Pancreas (tissue), 10 donors: Measurements from ENCODE around the gene KAZN. TPM values are rescaled to one million over a fixed set of nuclear protein-coding genes. Genes with fewer than 3 reads are reported as not detected.
A peak's percentile ranks its signal among the peaks of the same experiment; 100 is the strongest.

Experiments
- ATAC-seq, 4 donors: fragments of 200-7000 bp; cut with Tn5 transposase; one replicate each; pipeline versions ENCODE4 v1.8.0 to v1.9.1; 2020; ENCODE audit warnings: mild to moderate bottlenecking in 4 of 4, moderate library complexity in 4 of 4
- DNase-seq, 6 donors: peaks; one replicate each; pipeline ENCODE4 v3.0.0-alpha.2; 2020
- FAIRE-seq: peaks from 2 replicates; lab custom pipeline; 2012; peaks lifted over from hg19 to GRCh38; lab: Jason Lieb, UNC
- H3K27ac ChIP-seq, 4 donors: fragments of 200-600 bp; sonication (generic); 1 replicate in 3 of 4; 2 replicates in 1 of 4; pipeline versions ENCODE4 v1.5.0 to v1.8.0; 2020
- H3K27me3 ChIP-seq, 4 donors: fragments of 200-600 bp; one replicate each; pipeline ENCODE4 v1.8.0; 2021
- H3K36me3 ChIP-seq, 3 donors: fragments of 200-600 bp; sonication (generic) in 1 of 3; one replicate each; pipeline versions ENCODE4 v1.5.0 to v1.8.0; 2020 to 2021
- H3K4me1 ChIP-seq, 3 donors: fragments of 200-600 bp; one replicate each; pipeline ENCODE4 v1.8.0; 2021
- H3K4me3 ChIP-seq, 4 donors: fragments of 200-600 bp; sonication (generic) in 2 of 4; one replicate each; pipeline versions ENCODE4 v1.5.0 to v1.8.0; 2020 to 2021
- H3K9me3 ChIP-seq, 4 donors: fragments of 200-600 bp; one replicate each; pipeline ENCODE4 v1.8.0; 2021
- CTCF ChIP-seq, 4 donors: fragments of 200-600 bp; sonication (generic) in 3 of 4; IDR thresholded peaks; one replicate each; pipeline versions ENCODE4 v1.5.0 to v1.8.0; 2021; ENCODE audit warnings: antibody characterized with exemption in 4 of 4
- WGBS, 2 donors: extraction: QIAGEN DNeasy Blood & Tissue Kit; methylation state at CpG; one replicate each; pipeline ENCODE4 v1.1.7; 2013; 5-methylcytosine and 5-hydroxymethylcytosine counted together
- intact Hi-C, 3 donors: fragments of 100-400 bp; cut with DNase I; formaldehyde crosslinking; loops; one replicate each; pipeline versions ENCODE4 v1.11.1 to v1.14.2; 2022
- polyA plus RNA-seq, 2 donors: library from polyadenylated mRNA; stranded (reverse); fragments of 200-250 nt; gene quantifications; one replicate each; pipeline ENCODE4 v1.2.3, GENCODE V29; 2013
- total RNA-seq, 6 donors: library from RNA; stranded (reverse); fragmentation: NEBNext Ultra II Directional in 4 of 6; extraction: Animal tissue kit (Norgen Biotek cat#: 25700) in 4 of 6; gene quantifications; one replicate each; pipeline versions ENCODE4 v1.2.1 to v1.2.4, GENCODE V29; 2021 to 2023
- donor health status: healthy with polysubstance abuse.
- donor health status: DM: no; HTN: no; CAD: no; lungs with moderate emphysema.
- donor health status: DM: no; HTN: no; CAD: no.
- donor health status: control.
- donor health status: control.
- donor health status: Bipolar disorder and iron deficiency.
- donor health status: DM: yes; HTN: yes; CAD: no.
- donor health status: DM: no; HTN: no; CAD: no.
- donor health status: DM: no; HTN: no; CAD: no.
- donor health status: DM: yes; HTN: yes; CAD: no.

The KAZN gene
- total and polyA plus RNA-seq, 8 donors = 2.4 to 6.0 (median 4.1) TPM

GRCh38 chr1:14613926-14614325 lies 15.4 kb downstream of the KAZN start:
- ATAC-seq = peak in 2 of 4 donors; percentile 34 to 38
- no peak for FAIRE-seq
- Histone ChIP-seq H3K4me1 (no peaks in the 10 kb centered on the region), H3K9me3 (no peaks in the 10 kb centered on the region), H3K27ac (peak overlapping the region in 2 of 4 donors; percentile 33 to 44), H3K4me3 (no peak overlapping the region), H3K27me3 (no peaks in the 10 kb centered on the region), H3K36me3 (no peaks in the 10 kb centered on the region)
- no peak for DNase-seq
- 53 to 63% methylated on average over 3 of the region's 3 CpGs for WGBS, 2 donors
- intact Hi-C loops = no loop called here
- no peak for TF ChIP-seq CTCF (IDR thresholded peaks at IDR 0.05)

GRCh38 chr1:14614341-14614740 lies 15.9 kb downstream of the KAZN start:
- DNase-seq = no peak
- Histone ChIP-seq H3K27ac (peak overlapping the region in 1 of 4 donors; percentile 41), H3K36me3 (no peaks in the 10 kb centered on the region), H3K27me3 (no peaks in the 10 kb centered on the region), H3K4me3 (no peak overlapping the region), H3K9me3 (no peaks in the 10 kb centered on the region), H3K4me1 (no peaks in the 10 kb centered on the region)
- intact Hi-C loops = no loop called here
- FAIRE-seq = no peak
- no peak for ATAC-seq
- TF ChIP-seq CTCF (IDR thresholded peaks at IDR 0.05) = no peak
- WGBS, 2 donors = 80 to 86% methylated on average over 6 of the region's 6 CpGs

GRCh38 chr1:14615549-14616218 lies 17.2 kb downstream of the KAZN start:
- FAIRE-seq = no peak
- intact Hi-C loops = no loop called here
- DNase-seq = no peak
- no peaks in the 10 kb centered on the region for H3K4me1 ChIP-seq
- H3K4me3 ChIP-seq = no peak overlapping the region
- no peak overlapping the region for H3K27ac ChIP-seq
- WGBS, 2 donors = 70 to 80% methylated on average over 12 of the region's 12 CpGs
- no peaks in the 10 kb centered on the region for H3K9me3 ChIP-seq
- ATAC-seq = no peak
- H3K36me3 ChIP-seq = no peaks in the 10 kb centered on the region
- H3K27me3 ChIP-seq = no peaks in the 10 kb centered on the region
- TF ChIP-seq CTCF (IDR thresholded peaks at IDR 0.05) = no peak

GRCh38 chr1:14616632-14617396 lies 18.3 kb downstream of the KAZN start:
- Histone ChIP-seq H3K4me3 (no peak overlapping the region), H3K27ac (no peak overlapping the region), H3K4me1 (no peaks in the 10 kb centered on the region), H3K36me3 (no peaks in the 10 kb centered on the region), H3K9me3 (no peaks in the 10 kb centered on the region), H3K27me3 (no peaks in the 10 kb centered on the region)
- no peak for DNase-seq
- intact Hi-C loops = no loop called here
- ATAC-seq = no peak
- FAIRE-seq = no peak
- no peak for TF ChIP-seq CTCF (IDR thresholded peaks at IDR 0.05)
- 58 to 64% methylated on average over 11 of the region's 11 CpGs for WGBS, 2 donors

- no peak for TF ChIP-seq CTCF (IDR thresholded peaks at IDR 0.05)
- Histone ChIP-seq H3K4me1 (no peaks in the 10 kb centered on the region), H3K9me3 (no peaks in the 10 kb centered on the region), H3K36me3 (no peaks in the 10 kb centered on the region), H3K27ac (no peak overlapping the region), H3K27me3 (no peaks in the 10 kb centered on the region), H3K4me3 (no peak overlapping the region)
- intact Hi-C loops = no loop called here
- DNase-seq (no peak), ATAC-seq (no peak), FAIRE-seq (no peak)
- 59 to 60% methylated on average over 7 of the region's 7 CpGs for WGBS, 2 donors
These were observed 19.3 kb downstream of the KAZN start for GRCh38 chr1:14617791-14618190.
